H7 (cell line): ENCODE data around the gene SOD1. TPM values are rescaled to one million over a fixed set of nuclear protein-coding genes. Genes with fewer than 3 reads are reported as not detected.

Source experiments
- DNase-seq: peaks from one replicate; pipeline ENCODE4 v3.0.0; 2012
- H3K27me3 ChIP-seq: 2 replicates; pipeline ENCODE4 v1.6.0; 2011; ENCODE audit warnings: mild to moderate bottlenecking, low read length; ENCODE audit not compliant: control insufficient read depth, insufficient read depth
- H3K36me3 ChIP-seq: replicated peaks from 2 replicates; pipeline ENCODE4 v1.5.1; 2011; ENCODE audit warnings: low read length; ENCODE audit not compliant: control insufficient read depth, insufficient read depth
- H3K4me3 ChIP-seq: 2 replicates; pipeline ENCODE4 v1.5.1; 2011; ENCODE audit warnings: low read depth, mild to moderate bottlenecking, control low read depth, low read length, moderate library complexity; ENCODE audit not compliant: insufficient read depth
- total RNA-seq: library from RNA; depleted of rRNA; stranded (reverse); fragments of >200 nt; shearing (Covaris generic); gene quantifications from 2 replicates; pipeline ENCODE4 v1.2.3, GENCODE V29; 2014

Gene SOD1
- total RNA-seq, 1 experiment from 2014 or later = 174 TPM

GRCh38 chr21:31686272-31686915 lies 26.9 kb downstream of the SOD1 start:
- Histone ChIP-seq H3K36me3 (peaks cover 19% of the 10 kb centered on the region), H3K27me3 (no peaks in the 10 kb centered on the region), H3K4me3 (no peak overlapping the region)
- DNase-seq = no peak

GRCh38 chr21:31687108-31687507 lies 27.6 kb downstream of the SOD1 start:
- Histone ChIP-seq H3K27me3 (no peaks in the 10 kb centered on the region), H3K36me3 (peaks cover 19% of the 10 kb centered on the region), H3K4me3 (no peak overlapping the region)
- no peak for DNase-seq

GRCh38 chr21:31688603-31689368 lies 29.3 kb downstream of the SOD1 start:
- no peak overlapping the region for H3K4me3 ChIP-seq
- H3K27me3 ChIP-seq = no peaks in the 10 kb centered on the region
- H3K36me3 ChIP-seq = peaks cover 25% of the 10 kb centered on the region
- no peak for DNase-seq

DNA sequence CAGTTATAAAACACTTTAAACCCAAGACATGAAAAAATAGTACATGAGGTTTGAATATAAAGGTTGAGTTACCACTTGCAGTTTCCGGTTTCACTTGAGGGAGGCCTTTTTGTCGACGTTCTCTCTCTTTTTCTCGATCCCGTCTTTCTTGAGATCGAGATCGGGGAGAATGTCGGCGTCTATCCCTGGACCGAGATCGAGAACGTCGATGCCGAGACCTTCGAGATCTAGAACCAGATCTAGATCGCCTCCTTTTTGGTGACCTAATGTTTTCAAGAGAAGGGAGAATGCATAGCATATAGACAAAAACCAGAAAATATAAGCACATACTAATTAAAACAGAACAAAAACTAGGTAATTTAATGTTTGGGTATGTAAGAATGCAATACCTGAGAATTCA lies 33.7 kb downstream of the SOD1 start:
- H3K27me3 ChIP-seq = no peaks in the 10 kb centered on the region
- no peak overlapping the region for H3K4me3 ChIP-seq
- H3K36me3 ChIP-seq = peaks cover 21% of the 10 kb centered on the region
- no peak for DNase-seq

- H3K27me3 ChIP-seq = no peaks in the 10 kb centered on the region
- H3K36me3 ChIP-seq = peaks cover 27% of the 10 kb centered on the region
- H3K4me3 ChIP-seq = no peak overlapping the region
- DNase-seq = no peak
These were observed 36.9 kb downstream of the SOD1 start for GRCh38 chr21:31696424-31696823.

GRCh38 chr21:31698461-31698860 lies 39.0 kb downstream of the SOD1 start:
- Histone ChIP-seq H3K36me3 (peaks cover 30% of the 10 kb centered on the region), H3K4me3 (no peak overlapping the region), H3K27me3 (no peaks in the 10 kb centered on the region)
- DNase-seq = no peak

- no peak for DNase-seq
- Histone ChIP-seq H3K27me3 (no peaks in the 10 kb centered on the region), H3K36me3 (peaks cover 24% of the 10 kb centered on the region)
These were observed 40.5 kb downstream of the SOD1 start for GRCh38 chr21:31700040-31700439.

GRCh38 chr21:31706562-31706961 lies 47.1 kb downstream of the SOD1 start:
- DNase-seq = no peak
- Histone ChIP-seq H3K36me3 (peaks cover 6% of the 10 kb centered on the region), H3K27me3 (no peaks in the 10 kb centered on the region), H3K4me3 (no peak overlapping the region)

More at GRCh38 chr21:31700040-31700439, 40.5 kb downstream of the SOD1 start:
- H3K4me3 ChIP-seq = no peak overlapping the region

DNA sequence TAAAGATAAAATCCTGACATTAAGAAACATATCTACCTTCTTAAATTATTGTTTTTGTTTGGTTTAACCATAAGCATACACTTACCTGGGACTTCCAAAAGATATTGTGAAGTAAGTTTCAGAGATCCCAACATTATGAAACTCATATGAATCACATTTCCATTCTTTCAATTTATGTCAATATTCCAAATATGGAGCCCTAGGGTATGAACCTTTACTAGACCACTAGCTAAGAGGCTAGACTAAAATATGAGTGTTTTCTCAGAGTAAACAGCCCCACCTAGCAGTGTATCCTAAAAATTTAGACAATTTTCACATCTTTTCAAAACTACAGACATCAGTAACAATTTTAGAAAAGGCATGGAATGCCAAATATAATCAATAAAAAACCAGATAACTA lies 48.0 kb downstream of the SOD1 start:
- Histone ChIP-seq H3K4me3 (no peak overlapping the region), H3K36me3 (no peaks in the 10 kb centered on the region; the same call in 1 of the 2 replicates), H3K27me3 (no peaks in the 10 kb centered on the region)
- DNase-seq = no peak

DNA sequence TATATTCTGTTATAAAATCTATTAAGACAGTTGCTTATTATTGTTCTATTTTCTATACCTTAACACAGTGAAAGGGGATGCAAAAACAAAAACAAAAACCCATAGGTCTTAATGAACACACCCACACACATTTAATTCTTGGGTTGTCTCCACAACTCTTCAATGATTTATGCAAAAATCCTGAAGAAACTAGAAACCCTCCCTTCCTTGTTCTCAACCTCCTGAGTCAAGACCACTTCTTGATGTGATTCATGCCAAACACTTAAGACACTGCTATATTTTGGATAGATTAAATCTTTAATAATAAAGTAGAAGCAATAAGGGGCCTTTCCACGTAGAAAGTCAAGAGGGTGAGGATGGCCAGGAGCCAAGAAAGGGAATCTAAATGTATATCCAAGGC lies 49.0 kb downstream of the SOD1 start:
- H3K27me3 ChIP-seq = no peaks in the 10 kb centered on the region
- H3K4me3 ChIP-seq = no peak overlapping the region
- H3K36me3 ChIP-seq = no peaks in the 10 kb centered on the region; the same call in 1 of the 2 replicates
- no peak for DNase-seq

DNA sequence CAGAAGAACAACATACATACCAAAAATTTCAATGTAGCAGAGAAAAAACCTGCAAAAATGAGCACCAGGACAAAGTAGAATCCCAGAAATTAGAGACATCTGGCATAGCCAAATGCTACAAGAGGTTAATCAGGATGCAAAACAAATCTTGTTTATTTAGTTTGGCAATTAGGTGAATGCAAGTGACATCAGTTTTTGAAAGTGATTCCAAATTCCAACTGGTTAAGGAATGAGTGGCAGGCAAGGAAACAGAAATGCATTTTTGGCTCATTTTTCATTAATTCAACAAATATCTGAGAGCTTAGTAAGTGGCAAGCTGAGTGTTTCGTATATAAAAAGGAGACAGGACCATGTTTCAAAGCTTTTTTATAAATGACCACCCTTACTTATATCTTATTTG lies 51.1 kb downstream of the SOD1 start:
- no peak for DNase-seq

DNA sequence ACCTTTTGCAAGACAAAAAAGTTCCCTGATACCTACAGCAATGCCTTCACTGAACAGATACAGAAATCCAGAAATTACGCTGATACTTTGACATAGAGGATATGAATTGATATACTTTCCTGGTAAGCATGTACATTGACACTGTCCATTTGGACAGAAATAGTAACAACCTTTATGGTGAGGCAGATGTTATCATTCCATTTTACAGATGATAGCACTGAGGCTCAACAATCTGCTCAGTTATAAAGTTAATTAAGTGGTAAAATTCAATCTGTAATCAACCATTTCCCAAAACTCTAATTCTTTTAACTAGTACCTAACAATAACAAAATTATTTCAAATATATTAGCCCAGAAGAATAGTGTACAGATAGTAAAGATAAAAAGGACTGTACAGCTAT lies 51.8 kb downstream of the SOD1 start:
- no peaks in the 10 kb centered on the region for H3K36me3 ChIP-seq
- no peak overlapping the region for H3K4me3 ChIP-seq
- no peak for DNase-seq
- H3K27me3 ChIP-seq = no peaks in the 10 kb centered on the region

More for the DNA sequence above, 51.1 kb downstream of the SOD1 start:
- no peaks in the 10 kb centered on the region for H3K27me3 ChIP-seq
- H3K4me3 ChIP-seq = no peak overlapping the region
- H3K36me3 ChIP-seq = no peaks in the 10 kb centered on the region

GRCh38 chr21:31711745-31712285 lies 52.3 kb downstream of the SOD1 start:
- no peak overlapping the region for H3K4me3 ChIP-seq
- no peaks in the 10 kb centered on the region for H3K27me3 ChIP-seq
- no peak for DNase-seq
- H3K36me3 ChIP-seq = no peaks in the 10 kb centered on the region

DNA sequence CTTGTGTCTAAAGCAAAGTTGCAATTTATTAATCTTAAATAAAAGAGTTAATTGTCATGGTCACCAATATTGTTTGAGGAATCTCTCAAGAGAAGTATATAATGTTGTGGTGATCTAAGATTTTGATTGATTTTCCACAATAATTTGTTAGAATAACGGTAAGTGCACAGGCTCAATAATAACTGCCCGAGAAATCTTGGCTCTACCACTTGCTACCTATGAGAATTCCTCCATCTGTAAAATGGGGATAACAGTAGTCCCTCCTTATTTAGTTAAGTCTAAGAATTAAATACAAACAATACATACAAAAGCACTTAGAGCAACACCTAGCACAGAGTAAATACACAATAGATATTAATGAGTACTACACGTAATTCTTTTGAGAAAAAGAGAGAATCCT lies 53.6 kb downstream of the SOD1 start:
- Histone ChIP-seq H3K36me3 (no peaks in the 10 kb centered on the region), H3K27me3 (no peaks in the 10 kb centered on the region)
- no peak for DNase-seq

More for the DNA sequence above, 53.6 kb downstream of the SOD1 start:
- H3K4me3 ChIP-seq = no peak overlapping the region
